ENCODE data around the gene WDR72. TPM values are rescaled to one million over a fixed set of nuclear protein-coding genes. Genes with fewer than 3 reads are reported as not detected.

The WDR72 gene
- total RNA-seq, 1 donor from 2014 or later, result not detected

GRCh38 chr15:53535886-53536285, 223.6 kb downstream of the WDR72 start:
- Mint-ChIP-seq H3K9me3 (peaks cover 13% of the 10 kb centered on the region), H3K36me3 (ENCODE audit: low read depth) (no peaks in the 10 kb centered on the region), H3K27ac (no peak overlapping the region), H3K4me1 (ENCODE audit: low read depth) (no peaks in the 10 kb centered on the region), H3K27me3 (ENCODE audit: low read depth) (no peaks in the 10 kb centered on the region), H3K4me3 (ENCODE audit: low read depth) (no peak overlapping the region)
- intact Hi-C loops (cut with micrococcal nuclease), result no loop called here
- no peak for DNase-seq (ENCODE audit: low spot score)

- Mint-ChIP-seq H3K27me3 (ENCODE audit: low read depth) (no peaks in the 10 kb centered on the region), H3K27ac (no peak overlapping the region), H3K4me1 (ENCODE audit: low read depth) (no peaks in the 10 kb centered on the region), H3K4me3 (ENCODE audit: low read depth) (no peak overlapping the region), H3K36me3 (ENCODE audit: low read depth) (no peaks in the 10 kb centered on the region), H3K9me3 (peaks cover 3% of the 10 kb centered on the region)
- intact Hi-C loops (cut with micrococcal nuclease), result no loop called here
- no peak for DNase-seq (ENCODE audit: low spot score)
These were observed 225.2 kb downstream of the WDR72 start for GRCh38 chr15:53534105-53534839.

DNA sequence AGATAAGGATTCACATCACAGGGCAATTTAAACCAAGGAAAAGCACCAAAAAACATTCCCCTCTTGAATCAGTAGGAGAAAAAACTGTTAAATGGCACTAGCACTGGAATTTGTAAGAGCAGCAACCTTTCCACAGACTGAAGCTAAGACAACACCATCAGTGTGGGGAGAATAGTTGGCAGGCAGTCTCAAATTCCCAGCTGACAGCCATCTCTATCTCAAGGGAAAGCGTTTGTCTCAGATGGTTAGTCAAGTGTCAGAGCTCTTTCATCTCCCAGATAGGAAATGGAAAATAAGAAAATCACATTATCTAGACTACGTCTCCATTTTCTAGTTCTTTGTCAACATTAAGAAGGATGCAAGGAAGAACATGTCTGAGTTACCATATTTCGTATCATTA, 228.7 kb downstream of the WDR72 start:
- H3K4me1 Mint-ChIP-seq (ENCODE audit: low read depth), result no peaks in the 10 kb centered on the region
- no peak overlapping the region for H3K27ac Mint-ChIP-seq
- DNase-seq (ENCODE audit: low spot score), result no peak
- H3K36me3 Mint-ChIP-seq (ENCODE audit: low read depth), result no peaks in the 10 kb centered on the region
- H3K4me3 Mint-ChIP-seq (ENCODE audit: low read depth), result no peak overlapping the region
- no peaks in the 10 kb centered on the region for H3K9me3 Mint-ChIP-seq
- no peaks in the 10 kb centered on the region for H3K27me3 Mint-ChIP-seq (ENCODE audit: low read depth)
- intact Hi-C loops (cut with micrococcal nuclease), result no loop called here

DNA sequence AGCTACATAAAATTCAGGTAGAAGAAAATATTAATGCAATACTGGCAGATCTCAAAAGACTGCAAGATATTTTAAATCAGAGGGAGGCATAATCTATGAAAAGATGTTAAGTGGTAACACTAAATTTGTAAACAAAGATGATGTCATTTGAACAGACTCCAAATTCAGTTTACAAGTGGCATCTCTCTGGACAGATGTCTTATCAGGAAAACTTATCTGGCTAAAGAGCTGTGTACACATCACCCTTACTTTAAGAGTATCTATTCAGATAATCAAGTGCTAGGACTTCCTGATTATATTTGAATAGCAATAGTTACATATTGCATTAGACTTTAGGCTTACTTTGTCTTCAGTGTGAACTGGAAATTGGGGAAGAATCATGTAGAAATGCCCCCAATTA, 231.5 kb downstream of the WDR72 start:
- no peak overlapping the region for H3K4me3 Mint-ChIP-seq (ENCODE audit: low read depth)
- intact Hi-C loops (cut with micrococcal nuclease), result no loop called here
- no peak for DNase-seq (ENCODE audit: low spot score)
- no peaks in the 10 kb centered on the region for H3K9me3 Mint-ChIP-seq
- H3K27ac Mint-ChIP-seq, result no peak overlapping the region
- no peaks in the 10 kb centered on the region for H3K36me3 Mint-ChIP-seq (ENCODE audit: low read depth)
- H3K27me3 Mint-ChIP-seq (ENCODE audit: low read depth), result no peaks in the 10 kb centered on the region
- H3K4me1 Mint-ChIP-seq (ENCODE audit: low read depth), result no peaks in the 10 kb centered on the region

GRCh38 chr15:53525894-53526293, 233.6 kb downstream of the WDR72 start:
- no peaks in the 10 kb centered on the region for H3K36me3 Mint-ChIP-seq (ENCODE audit: low read depth)
- intact Hi-C loops (cut with micrococcal nuclease), result no loop called here
- no peak for DNase-seq (ENCODE audit: low spot score)
- no peak overlapping the region for H3K4me3 Mint-ChIP-seq (ENCODE audit: low read depth)
- H3K9me3 Mint-ChIP-seq, result no peaks in the 10 kb centered on the region
- no peaks in the 10 kb centered on the region for H3K4me1 Mint-ChIP-seq (ENCODE audit: low read depth)
- H3K27me3 Mint-ChIP-seq (ENCODE audit: low read depth), result no peaks in the 10 kb centered on the region
- H3K27ac Mint-ChIP-seq, result no peak overlapping the region

DNA sequence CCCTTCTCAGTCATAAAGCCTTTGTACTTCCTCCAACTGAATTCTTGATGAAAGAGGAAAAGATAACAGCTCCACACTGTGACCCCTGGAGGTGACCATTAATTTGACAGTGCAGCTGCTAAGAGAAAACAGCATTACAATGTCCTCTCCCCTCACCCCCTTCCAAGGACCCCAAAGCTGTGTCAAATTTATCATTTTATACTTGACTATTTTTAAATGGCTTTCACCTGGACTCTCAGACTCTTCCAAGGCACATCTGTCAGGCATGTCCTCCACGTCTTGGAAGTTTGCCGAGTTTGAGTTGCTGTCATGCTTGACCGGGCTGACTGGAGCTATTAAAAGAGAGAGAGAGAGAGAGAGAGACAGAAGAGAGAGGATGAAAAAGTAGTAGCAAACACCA, 236.5 kb downstream of the WDR72 start:
- Mint-ChIP-seq H3K27ac (no peak overlapping the region), H3K4me1 (ENCODE audit: low read depth) (no peaks in the 10 kb centered on the region), H3K36me3 (ENCODE audit: low read depth) (no peaks in the 10 kb centered on the region), H3K9me3 (no peaks in the 10 kb centered on the region), H3K27me3 (ENCODE audit: low read depth) (no peaks in the 10 kb centered on the region), H3K4me3 (ENCODE audit: low read depth) (no peak overlapping the region)
- intact Hi-C loops (cut with micrococcal nuclease), result no loop called here
- DNase-seq (ENCODE audit: low spot score), result no peak

DNA sequence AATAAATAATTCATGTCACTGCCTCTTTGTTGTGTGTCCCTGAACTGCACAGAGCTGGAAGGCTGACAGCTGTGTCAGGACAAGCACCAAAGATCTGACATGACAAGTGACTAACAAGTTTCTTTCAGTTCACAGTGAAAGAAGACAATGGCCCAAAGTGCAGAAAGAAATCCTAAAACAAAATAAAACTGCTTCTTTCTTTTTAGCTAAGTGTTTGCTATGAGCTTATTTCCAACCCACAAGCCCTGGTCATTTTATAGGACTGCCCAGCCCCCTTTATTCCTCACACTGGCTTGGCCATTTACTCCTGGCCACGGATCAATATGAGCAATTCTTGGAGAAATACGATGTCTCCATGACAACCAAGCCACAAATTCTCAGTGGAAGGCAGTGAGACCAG, 238.5 kb downstream of the WDR72 start:
- no peak overlapping the region for H3K27ac Mint-ChIP-seq

DNA sequence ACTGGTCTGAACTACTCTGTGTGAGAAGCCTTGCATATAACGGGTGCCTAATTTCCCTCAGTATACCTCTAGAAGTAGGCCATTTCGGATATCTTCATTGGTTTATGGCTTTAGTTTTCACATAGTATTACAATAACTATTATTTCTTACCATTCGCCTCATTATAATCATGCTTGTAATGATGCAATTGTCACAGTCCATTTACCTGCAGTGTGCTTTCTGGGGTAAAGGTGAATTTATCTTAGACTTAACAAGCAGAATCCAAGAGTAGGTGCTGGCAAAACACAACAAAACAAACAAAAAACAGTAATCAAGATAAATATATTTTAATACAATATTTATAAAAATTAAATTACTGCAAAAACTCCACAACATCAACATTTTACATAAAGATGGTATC, 246.0 kb downstream of the WDR72 start:
- Mint-ChIP-seq H3K9me3 (no peaks in the 10 kb centered on the region), H3K4me3 (ENCODE audit: low read depth) (no peak overlapping the region), H3K4me1 (ENCODE audit: low read depth) (no peaks in the 10 kb centered on the region), H3K36me3 (ENCODE audit: low read depth) (no peaks in the 10 kb centered on the region), H3K27ac (no peak overlapping the region), H3K27me3 (ENCODE audit: low read depth) (no peaks in the 10 kb centered on the region)
- intact Hi-C loops (cut with micrococcal nuclease), result no loop called here
- DNase-seq (ENCODE audit: low spot score), result no peak

More for the DNA sequence above, 238.5 kb downstream of the WDR72 start:
- intact Hi-C loops (cut with micrococcal nuclease), result no loop called here
- no peak overlapping the region for H3K4me3 Mint-ChIP-seq (ENCODE audit: low read depth)
- H3K9me3 Mint-ChIP-seq, result no peaks in the 10 kb centered on the region
- no peak for DNase-seq (ENCODE audit: low spot score)
- H3K27me3 Mint-ChIP-seq (ENCODE audit: low read depth), result no peaks in the 10 kb centered on the region
- H3K4me1 Mint-ChIP-seq (ENCODE audit: low read depth), result no peaks in the 10 kb centered on the region
- H3K36me3 Mint-ChIP-seq (ENCODE audit: low read depth), result no peaks in the 10 kb centered on the region

DNA sequence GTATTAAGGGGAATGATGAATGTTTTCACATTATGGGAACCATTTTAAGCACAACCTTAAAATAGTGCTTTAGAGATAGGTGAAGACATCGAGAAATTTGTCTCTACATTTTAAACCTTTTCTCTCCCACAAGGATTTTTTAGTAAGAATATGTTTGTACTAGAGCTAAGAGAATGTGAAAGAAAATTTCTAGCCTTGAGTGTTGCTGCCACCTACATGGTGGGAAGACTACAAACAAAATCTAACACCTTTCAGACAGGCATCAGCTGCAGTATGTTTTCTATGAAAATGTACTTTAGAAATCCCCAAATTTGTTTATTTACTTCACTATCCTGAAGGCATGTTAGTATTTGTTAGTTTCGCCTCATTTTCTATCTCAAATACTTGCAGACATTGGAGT, 247.4 kb downstream of the WDR72 start:
- H3K9me3 Mint-ChIP-seq, result no peaks in the 10 kb centered on the region
- DNase-seq (ENCODE audit: low spot score), result no peak
- H3K4me3 Mint-ChIP-seq (ENCODE audit: low read depth), result no peak overlapping the region
- no peaks in the 10 kb centered on the region for H3K4me1 Mint-ChIP-seq (ENCODE audit: low read depth)
- H3K27me3 Mint-ChIP-seq (ENCODE audit: low read depth), result no peaks in the 10 kb centered on the region
- no peaks in the 10 kb centered on the region for H3K36me3 Mint-ChIP-seq (ENCODE audit: low read depth)
- no peak overlapping the region for H3K27ac Mint-ChIP-seq
- intact Hi-C loops (cut with micrococcal nuclease), result no loop called here

DNA sequence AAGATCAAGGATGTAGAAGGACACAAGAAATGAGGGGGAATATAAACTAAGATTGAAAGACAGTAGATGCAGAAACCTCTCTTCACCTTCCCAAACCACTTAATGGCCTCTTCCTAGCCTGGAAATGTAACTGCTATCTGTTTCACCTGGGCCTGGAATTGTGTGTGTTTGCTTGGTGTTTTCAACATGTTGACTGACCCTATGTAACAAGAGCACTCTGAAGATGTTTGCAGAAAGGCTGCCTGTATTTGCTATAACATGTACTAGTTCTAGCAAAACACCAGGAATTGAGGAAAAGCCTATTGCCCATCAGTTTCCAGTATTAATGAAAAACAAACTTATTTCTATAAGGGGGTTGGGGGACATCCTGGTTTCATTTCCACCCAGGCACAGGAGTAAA, 248.3 kb downstream of the WDR72 start:
- intact Hi-C loops (cut with micrococcal nuclease), result no loop called here
- H3K36me3 Mint-ChIP-seq (ENCODE audit: low read depth), result no peaks in the 10 kb centered on the region
- no peak for DNase-seq (ENCODE audit: low spot score)
- H3K4me3 Mint-ChIP-seq (ENCODE audit: low read depth), result no peak overlapping the region
- no peaks in the 10 kb centered on the region for H3K27me3 Mint-ChIP-seq (ENCODE audit: low read depth)
- H3K27ac Mint-ChIP-seq, result no peak overlapping the region
- no peaks in the 10 kb centered on the region for H3K9me3 Mint-ChIP-seq
- no peaks in the 10 kb centered on the region for H3K4me1 Mint-ChIP-seq (ENCODE audit: low read depth)

GRCh38 chr15:53506370-53506769, 253.1 kb downstream of the WDR72 start:
- H3K4me3 Mint-ChIP-seq (ENCODE audit: low read depth), result no peak overlapping the region
- no peaks in the 10 kb centered on the region for H3K27me3 Mint-ChIP-seq (ENCODE audit: low read depth)
- intact Hi-C loops (cut with micrococcal nuclease), result no loop called here
- H3K36me3 Mint-ChIP-seq (ENCODE audit: low read depth), result no peaks in the 10 kb centered on the region
- no peak overlapping the region for H3K27ac Mint-ChIP-seq
- DNase-seq (ENCODE audit: low spot score), result no peak
- H3K9me3 Mint-ChIP-seq, result no peaks in the 10 kb centered on the region
- no peaks in the 10 kb centered on the region for H3K4me1 Mint-ChIP-seq (ENCODE audit: low read depth)

- no peaks in the 10 kb centered on the region for H3K27me3 Mint-ChIP-seq (ENCODE audit: low read depth)
- intact Hi-C loops (cut with micrococcal nuclease), result no loop called here
- no peak for DNase-seq (ENCODE audit: low spot score)
- no peak overlapping the region for H3K27ac Mint-ChIP-seq
- no peaks in the 10 kb centered on the region for H3K4me1 Mint-ChIP-seq (ENCODE audit: low read depth)
- H3K9me3 Mint-ChIP-seq, result peaks cover 2% of the 10 kb centered on the region
- H3K36me3 Mint-ChIP-seq (ENCODE audit: low read depth), result no peaks in the 10 kb centered on the region
- no peak overlapping the region for H3K4me3 Mint-ChIP-seq (ENCODE audit: low read depth)
These were observed 260.5 kb downstream of the WDR72 start for GRCh38 chr15:53498996-53499395.

DNA sequence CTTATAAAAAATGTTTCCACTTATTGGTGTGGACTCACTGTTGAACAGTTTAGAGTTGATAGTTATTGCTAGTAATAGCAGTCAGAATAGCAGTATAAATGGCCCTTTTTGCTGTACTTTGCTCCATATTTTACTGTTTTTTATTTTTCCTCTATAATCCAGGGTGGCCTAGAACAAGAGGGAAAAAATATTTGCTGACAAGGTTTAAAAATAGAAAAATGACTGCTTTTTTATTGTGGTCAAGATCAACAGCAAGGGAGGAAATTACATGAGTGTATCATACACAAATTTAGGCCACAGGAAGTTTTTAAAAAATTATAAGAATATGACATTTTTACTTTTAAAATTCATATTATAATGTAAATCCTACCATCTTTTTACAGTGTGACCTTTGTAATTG, 269.1 kb downstream of the WDR72 start:
- intact Hi-C loops (cut with micrococcal nuclease), result no loop called here
- Mint-ChIP-seq H3K36me3 (ENCODE audit: low read depth) (no peaks in the 10 kb centered on the region), H3K27me3 (ENCODE audit: low read depth) (no peaks in the 10 kb centered on the region), H3K9me3 (peaks cover 4% of the 10 kb centered on the region), H3K4me3 (ENCODE audit: low read depth) (no peak overlapping the region), H3K27ac (no peak overlapping the region), H3K4me1 (ENCODE audit: low read depth) (no peaks in the 10 kb centered on the region)
- no peak for DNase-seq (ENCODE audit: low spot score)

- no peaks in the 10 kb centered on the region for H3K27me3 Mint-ChIP-seq (ENCODE audit: low read depth)
- DNase-seq (ENCODE audit: low spot score), result no peak
- no peaks in the 10 kb centered on the region for H3K36me3 Mint-ChIP-seq (ENCODE audit: low read depth)
- no peaks in the 10 kb centered on the region for H3K4me1 Mint-ChIP-seq (ENCODE audit: low read depth)
- H3K4me3 Mint-ChIP-seq (ENCODE audit: low read depth), result no peak overlapping the region
- H3K27ac Mint-ChIP-seq, result no peak overlapping the region
- intact Hi-C loops (cut with micrococcal nuclease), result no loop called here
- H3K9me3 Mint-ChIP-seq, result no peaks in the 10 kb centered on the region
These were observed 277.4 kb downstream of the WDR72 start for GRCh38 chr15:53482055-53482454.
